GM21447 (cell line): ENCODE results near the gene ZNF628.

Experiments used
- ATAC-seq: cut with Tn5 transposase; IDR thresholded peaks from one replicate; pipeline ENCODE4 v1.9.1; 2021; ENCODE audit not compliant: unreplicated experiment

ZNF628 gene

DNA sequence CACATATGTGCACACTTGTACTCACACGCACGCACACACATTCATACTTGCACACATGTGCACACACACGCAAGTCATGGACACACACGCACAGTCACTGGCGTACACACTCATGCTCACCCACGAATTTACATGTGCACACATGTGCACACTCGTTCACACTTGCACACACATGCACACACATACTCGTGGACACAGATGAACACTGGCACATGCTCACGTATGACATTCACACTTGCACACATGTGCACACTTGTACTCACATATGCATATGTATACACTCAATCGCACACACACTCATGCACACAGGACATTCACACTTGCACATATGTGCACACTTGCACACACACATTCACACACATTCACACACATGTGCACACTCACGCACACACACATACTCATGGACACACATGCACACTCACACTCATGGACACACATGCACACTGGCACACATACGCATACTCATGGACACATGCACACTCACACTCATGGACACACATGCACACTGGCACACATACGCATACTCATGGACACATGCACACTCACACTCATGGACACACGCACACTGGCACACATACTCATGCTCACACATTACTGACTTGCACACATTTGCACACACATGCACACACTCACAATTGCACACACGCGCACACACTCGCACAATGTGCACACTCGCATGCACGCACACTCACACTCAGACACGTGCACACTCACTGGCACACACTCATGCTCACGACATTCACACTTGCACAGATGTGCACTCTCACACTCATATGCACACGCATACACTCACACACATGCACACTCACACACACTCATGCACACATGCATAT is 51.0 kb downstream of the ZNF628 start:
- ATAC-seq = no peak

DNA sequence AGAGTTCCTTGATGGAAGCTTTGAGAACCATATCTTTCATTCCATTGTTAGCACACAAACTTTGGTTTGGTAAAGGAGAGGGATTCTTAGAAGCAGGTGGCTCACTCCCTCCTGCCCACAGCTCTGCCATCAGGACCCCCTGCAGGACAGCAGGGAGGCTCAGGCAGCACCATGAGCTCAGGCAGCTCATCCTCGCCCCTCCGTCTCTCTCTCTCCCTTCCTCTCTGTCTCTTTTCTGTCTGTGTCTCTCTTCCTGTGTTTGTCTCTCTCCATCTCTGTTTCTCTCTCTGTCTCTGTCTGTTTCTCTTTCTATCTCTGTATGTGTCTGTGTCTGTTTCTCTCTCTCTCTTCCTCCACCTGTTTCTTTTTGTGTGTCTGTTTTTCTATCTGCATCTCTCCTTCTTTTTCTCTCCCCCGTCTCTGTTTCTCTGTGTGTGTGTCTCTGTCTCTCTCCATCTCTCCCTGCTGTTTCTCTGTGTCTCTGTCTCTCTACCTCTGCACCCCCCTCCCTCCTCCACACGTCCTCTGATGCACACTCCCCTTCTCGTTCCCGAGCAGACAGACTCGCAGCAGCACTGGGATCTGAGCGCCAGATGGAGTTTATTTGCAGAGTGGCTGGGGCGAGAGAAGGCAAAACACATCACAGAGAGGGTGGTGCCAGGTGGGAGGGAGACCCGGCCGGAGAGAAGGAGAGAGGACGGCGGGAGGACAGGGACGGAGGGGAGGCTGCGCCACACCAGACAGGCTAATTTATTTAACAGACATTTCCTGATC is 51.8 kb downstream of the ZNF628 start:
- no peak for ATAC-seq

DNA sequence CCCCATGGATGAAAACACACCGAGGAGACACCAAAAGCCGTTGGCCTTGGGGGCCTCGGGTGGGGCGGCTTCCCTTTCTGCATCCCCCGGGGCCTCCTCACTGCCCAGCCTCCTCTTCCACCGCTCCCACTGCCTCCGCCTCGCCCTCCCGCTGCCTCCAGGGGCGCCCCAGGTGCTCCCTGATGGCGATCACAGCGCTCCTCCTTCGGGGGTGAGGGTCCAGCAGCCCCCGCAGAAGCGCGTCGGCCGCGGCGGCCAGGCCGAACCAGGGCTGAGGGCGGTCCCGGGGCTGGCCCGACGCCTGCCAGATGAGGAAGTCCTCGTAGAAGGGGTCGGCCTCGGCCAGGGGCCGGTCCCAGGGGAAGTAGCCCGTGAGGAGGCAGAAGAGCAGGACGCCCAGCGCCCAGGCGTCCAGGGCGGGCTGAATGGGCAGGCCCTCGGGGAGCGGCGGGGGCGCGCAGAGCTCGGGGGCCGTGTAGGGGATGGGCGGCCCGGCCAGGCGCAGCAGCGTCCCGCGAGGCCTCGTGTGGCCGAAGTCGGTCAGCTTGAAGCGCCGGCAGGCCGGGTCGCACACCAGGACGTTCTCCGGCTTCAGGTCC is 53.3 kb downstream of the ZNF628 start:
- no peak for ATAC-seq

DNA sequence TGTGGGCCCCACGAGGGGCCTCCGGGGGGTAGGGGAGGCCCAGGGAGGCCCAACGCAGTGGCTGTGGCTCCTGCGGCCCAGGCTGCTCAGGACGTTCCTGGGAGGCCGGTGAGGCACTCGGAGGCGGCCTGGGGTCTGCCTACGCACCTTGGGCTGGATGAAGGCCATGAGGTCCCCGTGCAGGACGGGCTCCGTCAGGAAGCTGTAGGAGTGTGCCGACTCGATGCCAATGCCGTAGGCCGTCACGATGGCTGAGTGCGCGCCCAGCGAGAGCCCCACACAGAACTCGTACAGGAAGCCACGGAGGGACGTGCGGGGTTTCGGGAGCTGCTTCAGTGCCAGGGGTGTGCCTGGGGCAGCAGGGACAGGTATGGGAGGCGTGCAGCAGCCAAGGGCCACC is 54.6 kb downstream of the ZNF628 start:
- ATAC-seq = no peak
